Melanocyte of skin (primary cell): ENCODE measurements around the gene C1QBP. TPM values are rescaled to one million over a fixed set of nuclear protein-coding genes. Genes with fewer than 3 reads are reported as not detected.

Experiments used
- total RNA-seq, 2 donors: library from RNA; depleted of rRNA; stranded (reverse); fragments of >200 nt; gene quantifications; 2 replicates each; pipeline ENCODE4 v1.2.3, GENCODE V29; 2012

The C1QBP gene, protein sequence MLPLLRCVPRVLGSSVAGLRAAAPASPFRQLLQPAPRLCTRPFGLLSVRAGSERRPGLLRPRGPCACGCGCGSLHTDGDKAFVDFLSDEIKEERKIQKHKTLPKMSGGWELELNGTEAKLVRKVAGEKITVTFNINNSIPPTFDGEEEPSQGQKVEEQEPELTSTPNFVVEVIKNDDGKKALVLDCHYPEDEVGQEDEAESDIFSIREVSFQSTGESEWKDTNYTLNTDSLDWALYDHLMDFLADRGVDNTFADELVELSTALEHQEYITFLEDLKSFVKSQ
- 100 to 1,000 TPM; 178 to 431 TPM for total RNA-seq

DNA sequence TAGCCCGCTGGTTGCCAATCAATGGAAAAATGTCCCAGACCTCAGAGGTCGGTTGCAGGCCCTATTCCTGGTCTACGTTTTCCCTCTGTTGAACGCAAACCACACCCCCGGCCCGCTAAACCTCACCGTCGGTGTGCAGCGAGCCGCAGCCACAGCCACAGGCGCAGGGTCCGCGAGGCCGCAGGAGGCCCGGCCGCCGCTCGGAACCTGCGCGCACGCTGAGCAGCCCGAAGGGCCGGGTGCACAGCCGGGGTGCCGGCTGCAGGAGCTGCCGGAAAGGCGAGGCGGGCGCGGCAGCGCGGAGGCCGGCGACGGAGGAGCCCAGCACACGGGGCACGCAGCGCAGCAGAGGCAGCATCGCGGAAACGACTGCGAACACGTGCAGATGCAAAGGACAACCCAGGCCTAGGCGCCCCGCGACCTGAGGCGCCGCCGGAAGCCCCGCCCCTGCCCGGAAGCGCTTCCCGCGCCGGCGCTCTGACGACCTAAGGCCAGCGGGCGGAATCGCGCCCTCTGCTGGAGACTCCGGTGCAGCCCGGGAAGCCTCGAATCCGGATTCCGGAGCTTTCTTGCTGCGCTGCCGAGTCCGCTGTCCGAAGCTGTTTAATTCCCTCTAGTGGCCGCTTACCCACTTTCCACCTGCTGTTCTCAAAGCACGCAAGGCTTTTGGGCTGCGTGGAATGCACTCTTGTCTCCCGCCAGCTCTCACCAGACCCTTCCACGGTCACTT lies at the start of gene C1QBP:
Gene C1QBP (minus strand): TSS at position 440 of the 730 bp plus-strand sequence. CDS start 82 bp downstream, at position 358.

DNA sequence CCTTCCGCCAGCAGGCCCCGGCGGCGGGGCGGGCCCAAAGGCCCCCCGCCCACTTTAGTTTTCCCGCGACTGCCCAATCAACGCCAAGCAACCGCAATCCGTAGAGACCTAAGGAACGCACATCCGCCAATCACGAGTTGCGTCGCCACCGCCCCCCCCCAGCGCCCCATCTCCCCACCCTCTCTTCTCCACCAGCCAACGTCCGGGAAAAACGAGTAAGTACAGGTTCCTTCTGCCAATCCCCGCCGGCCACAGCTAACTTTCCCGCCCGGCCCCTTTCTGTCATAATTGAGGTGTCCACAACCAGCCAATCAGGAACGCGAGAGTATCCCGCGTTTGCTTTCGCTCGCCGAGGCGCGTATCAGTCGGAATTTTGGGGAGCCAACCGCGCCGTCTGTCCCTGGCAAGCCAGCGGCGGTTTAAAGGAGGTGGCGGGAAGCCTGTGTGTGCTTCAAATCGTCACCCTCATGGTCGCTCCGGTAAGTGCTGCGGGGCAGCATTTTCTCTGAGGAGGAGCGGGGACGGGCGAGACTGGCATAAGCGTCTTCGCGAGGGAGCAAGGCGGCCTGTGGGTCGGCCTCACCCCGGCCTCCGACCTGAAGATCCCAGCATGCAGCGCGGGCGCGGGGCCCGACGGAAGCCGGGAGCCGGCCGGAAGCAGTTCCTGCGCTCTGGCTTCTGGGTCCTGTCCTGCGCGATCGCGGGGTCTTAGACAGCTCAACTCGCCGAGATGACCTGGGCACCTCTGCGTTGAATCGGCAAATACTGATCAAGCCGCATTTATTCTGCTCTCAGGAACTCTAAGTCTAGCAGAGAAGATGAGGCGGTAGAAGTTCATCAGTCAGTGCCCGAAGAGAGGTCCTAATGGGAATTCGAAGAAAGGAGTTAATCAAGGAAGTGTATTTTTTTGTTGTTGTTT lies 47.5 kb upstream of the C1QBP start, which contains the start of gene MIS12:
Gene MIS12 (plus strand): TSS at position 361 of the 919 bp plus-strand sequence. CDS start 2,297 bp downstream, outside the sequence.

DNA sequence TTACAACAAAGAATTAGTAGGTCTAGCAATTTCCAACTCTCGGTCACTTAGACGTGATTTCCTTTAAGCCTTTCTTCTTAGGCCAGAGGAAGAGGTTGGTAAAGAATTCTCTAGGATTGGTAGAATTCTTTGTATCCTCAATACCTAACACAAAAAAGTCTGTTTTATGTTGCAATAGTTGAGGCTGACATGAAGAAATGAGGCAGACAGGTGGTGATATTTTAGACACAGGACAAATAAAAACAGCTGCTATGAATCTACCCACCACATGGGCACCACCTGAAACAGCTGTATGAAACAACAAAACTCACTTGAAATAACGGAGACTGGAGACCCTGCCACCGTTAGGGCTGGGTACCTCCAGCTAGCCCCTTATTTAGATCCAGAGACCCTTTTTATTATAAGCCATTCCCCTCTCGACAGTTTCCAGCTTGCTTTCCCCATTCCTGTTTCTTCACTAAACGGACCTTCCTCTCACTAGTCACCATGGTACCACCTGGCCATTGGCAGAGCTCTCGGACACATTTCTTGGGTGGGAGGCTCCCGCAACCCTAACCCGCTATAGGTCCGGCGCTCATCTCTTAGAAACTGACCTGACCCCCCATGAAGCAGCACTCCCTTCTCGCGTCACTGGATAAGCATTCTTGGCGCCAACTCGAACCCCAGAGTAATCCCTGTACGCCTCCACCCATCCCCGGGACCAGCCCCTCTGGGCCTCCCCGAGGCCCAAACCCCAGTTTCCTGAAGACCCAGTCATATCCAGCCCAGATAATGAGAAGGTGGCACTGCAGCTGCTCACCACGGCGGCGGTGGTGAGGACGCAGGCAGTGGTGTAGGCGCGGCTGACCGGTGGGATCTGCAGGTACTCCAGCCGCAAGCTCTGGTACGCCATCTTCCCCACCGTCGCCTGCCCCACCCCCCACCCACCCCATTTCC lies 46.6 kb upstream of the C1QBP start, which contains the start of gene DERL2:
Gene DERL2 (minus strand): TSS at position 909 of the 936 bp plus-strand sequence. CDS start 17 bp downstream, at position 892.

DNA sequence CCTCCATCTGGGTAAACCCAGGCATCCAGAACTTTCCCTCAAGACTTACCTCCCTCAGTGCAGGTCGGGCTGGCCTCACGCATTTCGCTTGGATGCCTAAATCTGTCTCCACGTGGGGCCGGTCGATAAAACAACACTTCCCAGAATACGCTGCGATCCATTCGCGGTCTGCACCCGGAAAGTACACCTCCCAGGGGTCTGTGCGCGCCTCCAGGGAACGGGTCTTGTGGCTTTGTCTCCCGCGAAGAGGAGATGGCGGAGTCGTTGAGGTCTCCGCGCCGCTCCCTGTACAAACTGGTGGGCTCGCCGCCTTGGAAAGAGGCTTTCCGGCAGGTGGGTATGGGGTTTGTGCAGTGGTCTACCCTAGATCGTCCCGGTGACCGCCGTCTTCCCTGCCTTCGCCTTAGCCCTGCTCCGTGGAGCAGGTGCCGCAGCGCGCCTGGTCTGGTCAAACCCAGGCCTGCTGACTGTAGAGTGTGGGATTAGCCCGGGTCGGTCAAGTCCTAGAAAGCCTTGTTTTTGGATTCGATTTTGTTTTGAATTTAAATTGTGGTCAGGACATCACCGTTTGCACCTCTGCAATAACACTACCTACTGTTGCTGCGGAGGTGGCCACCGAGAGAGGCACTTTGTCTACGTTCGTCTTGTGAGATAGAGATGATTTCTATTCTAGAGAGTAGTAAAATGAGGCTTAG lies 18.8 kb downstream of the C1QBP start, which contains the start of gene RPAIN:
Gene RPAIN (plus strand): TSS at position 224 of the 695 bp plus-strand sequence. CDS start 29 bp downstream, at position 253.

DNA sequence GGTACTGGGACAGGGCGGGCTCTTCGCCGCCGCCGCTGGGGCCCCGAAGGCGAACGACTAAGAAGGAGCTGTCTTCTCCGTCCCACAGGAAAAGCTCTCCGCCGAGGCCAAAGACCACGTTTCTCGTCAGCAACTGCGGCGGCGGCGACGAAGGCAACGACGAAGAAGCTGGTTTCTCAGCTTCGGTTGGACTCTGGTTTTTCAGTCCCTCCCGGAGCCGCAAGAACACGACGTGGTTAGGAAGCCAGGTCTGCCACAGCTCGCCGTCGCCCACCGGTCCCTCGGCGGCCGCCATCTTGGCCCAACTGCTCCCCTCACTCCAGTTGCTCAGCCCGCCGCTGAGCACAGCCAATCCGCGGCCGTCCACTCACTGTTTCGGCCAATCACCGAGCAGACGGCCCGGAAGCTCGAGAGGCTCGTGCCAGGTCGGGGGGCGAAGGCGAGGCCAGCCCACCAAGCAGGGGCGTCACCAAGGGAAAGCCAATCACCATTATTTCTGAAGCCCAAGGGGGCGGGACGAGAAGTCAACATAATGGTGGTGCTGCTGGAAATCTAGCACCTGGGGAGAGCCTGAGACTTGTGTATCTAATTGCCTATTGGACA lies 19.5 kb downstream of the C1QBP start, which contains the start of gene NUP88:
Gene NUP88 (minus strand): TSS at position 307 of the 603 bp plus-strand sequence. CDS start 12 bp downstream, at position 295.

Other genes with a start within 250 kb of the C1QBP start
- gene ZNF594, start 247.3 kb downstream of the C1QBP start, total RNA-seq = 10 to 100 TPM; 11.4 to 14.3 TPM
- not detected for gene SCIMP, start 204.3 kb downstream of the C1QBP start, total RNA-seq
- gene RABEP1, start 156.9 kb downstream of the C1QBP start, total RNA-seq = 10 to 100 TPM; 35.4 to 35.6 TPM
- gene NUP88, start 19.5 kb downstream of the C1QBP start, total RNA-seq = 100 to 1,000 TPM in 1 of 2 donors, 10 to 100 TPM in 1; 54.7 to 102 TPM
- 10 to 100 TPM; 28.2 to 37.3 TPM for gene RPAIN, start 19.0 kb downstream of the C1QBP start, total RNA-seq
- 10 to 100 TPM; 26.8 to 45.0 TPM for gene DHX33, start 29.8 kb upstream of the C1QBP start, total RNA-seq
- gene DERL2, start 47.0 kb upstream of the C1QBP start, total RNA-seq = 10 to 100 TPM; 21.3 to 30.6 TPM
- 10 to 100 TPM; 11.4 to 18.6 TPM for gene MIS12, start 47.4 kb upstream of the C1QBP start, total RNA-seq
- gene NLRP1, start 145.4 kb upstream of the C1QBP start, total RNA-seq = 1 to 10 TPM in 1 of 2 donors, under 1 TPM in 1; 0.33 to 1.4 TPM